WTC11 (cell line): ENCODE measurements around the gene BRSK2.

Experiments used
- RELA ChIP-seq: sonication (generic); formaldehyde crosslinking; IDR thresholded peaks from 2 replicates; pipeline ENCODE4 v1.8.1; 2022; ENCODE audit warnings: missing genetic modification reagents, mild to moderate bottlenecking, borderline replicate concordance
- TEAD4 ChIP-seq: sonication (generic); formaldehyde crosslinking; IDR thresholded peaks from 2 replicates; pipeline ENCODE4 v1.8.0; 2022; ENCODE audit warnings: mild to moderate bottlenecking, missing genetic modification reagents

DNA sequence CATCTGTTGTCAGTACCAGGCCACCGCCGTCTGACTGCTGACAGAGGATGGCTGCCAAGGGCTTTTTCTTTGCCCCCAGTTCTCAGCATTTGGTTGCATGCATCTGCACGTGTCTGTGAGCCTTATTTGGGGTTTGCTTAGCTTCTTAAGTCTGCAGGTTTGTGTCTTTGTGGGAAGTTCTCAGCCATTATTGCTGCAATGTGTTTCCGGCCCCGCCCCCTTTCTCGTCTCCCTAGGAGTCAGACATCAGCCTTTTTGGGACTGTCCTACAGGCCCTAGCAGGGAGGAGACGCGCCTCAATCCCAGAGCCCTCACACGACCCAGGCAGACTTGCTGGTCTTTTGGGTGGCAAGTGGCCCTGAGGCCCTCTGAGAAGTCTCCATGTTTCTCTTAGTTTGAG is 88.8 kb downstream of the BRSK2 start:
- TF ChIP-seq RELA (CRISPR knock-in tag) (no peak), TEAD4 (no peak)
